ENCODE data around the gene MEF2C. TPM values are rescaled to one million over a fixed set of nuclear protein-coding genes. Genes with fewer than 3 reads are reported as not detected.

Gene MEF2C
- total RNA-seq, 4 donors from 2014 or later: 17.3 to 58.0 (median 23.5) TPM

- intact Hi-C loops (cut with DNase I; ENCODE audit: low total_unique reads) (no loop called here), in situ Hi-C loops (cut with MboI; ENCODE audit: low pct_ligation_motif_present in 1 of 4, low pct_unique_long_range_greater_than_20kb in 1 of 4, low sequenced_read_pairs in 3 of 4) (no loop called here)
- Histone ChIP-seq H3K27me3 (no peaks in the 10 kb centered on the region), H3K36me3 (no peaks in the 10 kb centered on the region), H3K4me1 (peaks cover 0 to 17% (median 14%) of the 10 kb centered on the region in 4 donors), H3K27ac (peak overlapping the region; percentile 57 to 68 (median 64)), H3K4me3 (no peak overlapping the region), H3K9me3 (no peaks in the 10 kb centered on the region)
- WGBS, 2 donors (ENCODE audit: low coverage in 1 of 2): 86 to 100% methylated on average over 1 to 2 of the region's 2 CpGs
- no peak for TF ChIP-seq CTCF (IDR thresholded peaks at IDR 0.05)
- TF ChIP-seq POLR2AphosphoS5 (IDR thresholded peaks at IDR 0.05): no peak
- no peak for TF ChIP-seq EP300 (IDR thresholded peaks at IDR 0.05; ENCODE audit: low read depth)
- TF ChIP-seq POLR2A (IDR thresholded peaks at IDR 0.05): no peak
- DNase-seq: no peak
These were observed 48.9 kb downstream of the MEF2C start for GRCh38 chr5:88834131-88834462.

- Histone ChIP-seq H3K4me1 (peaks cover 0 to 17% (median 14%) of the 10 kb centered on the region in 4 donors), H3K27ac (peak overlapping the region; percentile 57 to 68 (median 64)), H3K27me3 (no peaks in the 10 kb centered on the region), H3K9me3 (no peaks in the 10 kb centered on the region), H3K4me3 (peak overlapping the region in 1 of 4 donors; percentile 8), H3K36me3 (no peaks in the 10 kb centered on the region)
- intact Hi-C loops (cut with DNase I; ENCODE audit: low total_unique reads) (no loop called here), in situ Hi-C loops (cut with MboI; ENCODE audit: low pct_ligation_motif_present in 1 of 4, low pct_unique_long_range_greater_than_20kb in 1 of 4, low sequenced_read_pairs in 3 of 4) (no loop called here)
- DNase-seq: peak; percentile 38
- WGBS, 2 donors (ENCODE audit: low coverage in 1 of 2): 43 to 49% methylated on average over 6 to 7 of the region's 7 CpGs
- TF ChIP-seq POLR2A (IDR thresholded peaks at IDR 0.05) (no peak), POLR2AphosphoS5 (IDR thresholded peaks at IDR 0.05) (peak in 1 of 3 donors; percentile 15)
These were observed 49.4 kb downstream of the MEF2C start for GRCh38 chr5:88833371-88834130.

- no peaks in the 10 kb centered on the region for H3K9me3 ChIP-seq
- H3K36me3 ChIP-seq: no peaks in the 10 kb centered on the region
- 67% methylated on average over 1 of the region's 1 CpG for WGBS, 2 donors (ENCODE audit: low coverage in 1 of 2)
- intact Hi-C loops (cut with DNase I; ENCODE audit: low total_unique reads) (no loop called here), in situ Hi-C loops (cut with MboI; ENCODE audit: low pct_ligation_motif_present in 1 of 4, low pct_unique_long_range_greater_than_20kb in 1 of 4, low sequenced_read_pairs in 3 of 4) (no loop called here)
- H3K4me1 ChIP-seq: peaks cover 3 to 23% (median 13%) of the 10 kb centered on the region in 4 donors
- DNase-seq: no peak
- H3K27me3 ChIP-seq: no peaks in the 10 kb centered on the region
- no peak overlapping the region for H3K4me3 ChIP-seq
- TF ChIP-seq POLR2A (IDR thresholded peaks at IDR 0.05): no peak
- no peak for TF ChIP-seq EP300 (IDR thresholded peaks at IDR 0.05; ENCODE audit: low read depth)
- no peak for TF ChIP-seq POLR2AphosphoS5 (IDR thresholded peaks at IDR 0.05)
- no peak for TF ChIP-seq CTCF (IDR thresholded peaks at IDR 0.05)
- peak overlapping the region in 1 of 4 donors; percentile 63 for H3K27ac ChIP-seq
These were observed 51.2 kb downstream of the MEF2C start for GRCh38 chr5:88831816-88832215.

GRCh38 chr5:88830567-88830966 lies 52.4 kb downstream of the MEF2C start:
- peak overlapping the region; percentile 51 to 75 (median 65) for H3K27ac ChIP-seq

More at GRCh38 chr5:88830567-88830966, 52.4 kb downstream of the MEF2C start:
- Histone ChIP-seq H3K4me3 (no peak overlapping the region), H3K4me1 (peaks cover 3 to 23% (median 12%) of the 10 kb centered on the region in 4 donors), H3K9me3 (no peaks in the 10 kb centered on the region), H3K36me3 (no peaks in the 10 kb centered on the region), H3K27me3 (no peaks in the 10 kb centered on the region)
- DNase-seq: no peak
- TF ChIP-seq CTCF (IDR thresholded peaks at IDR 0.05) (no peak), POLR2AphosphoS5 (IDR thresholded peaks at IDR 0.05) (no peak), EP300 (IDR thresholded peaks at IDR 0.05; ENCODE audit: low read depth) (no peak), POLR2A (IDR thresholded peaks at IDR 0.05) (no peak)
- intact Hi-C loops (cut with DNase I; ENCODE audit: low total_unique reads) (no loop called here), in situ Hi-C loops (cut with MboI; ENCODE audit: low pct_ligation_motif_present in 1 of 4, low pct_unique_long_range_greater_than_20kb in 1 of 4, low sequenced_read_pairs in 3 of 4) (no loop called here)
